NT2/D1 (cell line): ENCODE measurements around the gene KANSL2.

Source experiments
- SUZ12 ChIP-seq: IDR thresholded peaks from 2 replicates; pipeline ENCODE4 v1.6.1; 2011; ENCODE audit not compliant: insufficient read length, insufficient read depth; ENCODE audit errors: extremely low read depth
- YY1 ChIP-seq: IDR thresholded peaks from 2 replicates; pipeline ENCODE4 v1.6.1; 2011; ENCODE audit not compliant: insufficient read length, insufficient read depth
- ZNF274 ChIP-seq: IDR thresholded peaks from 2 replicates; pipeline ENCODE4 v1.6.1; 2011; ENCODE audit warnings: mild to moderate bottlenecking, low read depth, low read length

DNA sequence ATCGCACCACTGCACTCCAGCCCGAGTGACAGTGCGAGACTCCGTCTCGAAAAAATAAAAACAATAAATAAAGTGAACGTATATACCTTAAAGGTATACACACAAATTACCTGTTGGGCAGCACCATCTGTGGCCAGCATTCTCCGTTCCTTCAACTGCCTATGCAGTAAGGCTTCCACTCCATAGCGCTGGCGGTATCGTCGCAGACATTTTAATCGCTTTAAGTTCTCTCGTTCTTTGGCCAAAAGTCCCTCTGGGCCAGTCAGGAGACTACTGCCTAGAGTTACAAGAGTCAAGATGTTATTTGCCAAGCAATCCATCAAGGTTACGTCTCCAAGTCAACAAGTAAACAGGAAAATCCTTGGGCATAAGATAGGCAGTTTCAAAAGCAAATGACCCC lies 13.0 kb downstream of the KANSL2 start:
- TF ChIP-seq SUZ12 (no peak), YY1 (no peak), ZNF274 (no peak)
